ENCODE measurements around the gene MIAT. TPM values are rescaled to one million over a fixed set of nuclear protein-coding genes. Genes with fewer than 3 reads are reported as not detected.
A peak's percentile ranks its signal among the peaks of the same experiment; 100 is the strongest.

Gene MIAT
- total RNA-seq, 1 experiment from 2014 or later: 0.48 TPM

DNA sequence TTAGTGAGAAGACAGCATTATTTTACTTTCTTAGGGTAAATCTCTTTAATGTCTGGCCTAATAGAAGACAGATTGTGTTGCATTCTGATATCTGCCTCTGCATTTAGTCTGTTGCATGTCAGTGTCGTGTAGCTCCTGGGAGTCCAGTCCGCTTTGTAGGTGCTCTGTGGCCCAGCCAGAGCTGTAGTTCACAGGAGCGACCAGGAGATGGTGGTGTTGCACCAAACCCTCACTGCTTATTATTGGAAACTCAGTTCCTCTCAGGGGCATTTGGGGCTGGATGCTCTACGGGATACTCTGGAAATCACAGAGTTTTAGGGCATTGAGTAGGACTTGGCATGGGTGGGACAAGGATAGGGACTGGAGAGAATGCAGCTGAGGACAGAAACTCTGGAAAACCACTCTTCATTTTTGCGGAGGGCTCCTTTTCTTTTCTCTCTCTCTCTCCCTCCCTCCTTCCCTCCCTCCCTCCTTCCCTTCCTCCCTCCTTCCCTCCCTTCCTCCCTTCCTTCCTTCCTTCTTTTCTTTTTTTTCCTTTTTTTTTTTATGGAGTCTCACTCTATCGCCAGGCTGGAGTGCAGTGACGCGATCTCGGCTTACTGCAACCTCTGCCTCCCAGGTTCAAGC lies 21.7 kb downstream of the MIAT start:
- no peaks in the 10 kb centered on the region for H3K27me3 ChIP-seq (ENCODE audit: insufficient read depth, low read depth)
- H3K4me3 ChIP-seq: no peak overlapping the region
- ChIA-PET POLR2A (ENCODE audit: unreplicated experiment) (interaction anchor here (0.6 kb wide), 2 partner anchors 806 to 1003 kb away, joined by 5 to 14 read pairs; no protein-coding TSS in a partner anchor), CTCF (interaction anchor here (0.6 to 0.7 kb wide), 3 partner anchors 312 to 725 kb away, joined by 4 to 21 read pairs (median 4); no protein-coding TSS in a partner anchor)
- no peak overlapping the region for H2AFZ ChIP-seq
- peaks cover 17% of the 10 kb centered on the region for H3K79me2 ChIP-seq (ENCODE audit: low read depth)
- H3K27ac ChIP-seq: no peak overlapping the region
- BruUV-seq (replicated peaks): no TSS peak
- peaks cover 8% of the 10 kb centered on the region for H3K4me1 ChIP-seq (replicated peaks; ENCODE audit: insufficient read depth)
- H3K9me2 ChIP-seq (ENCODE audit: insufficient read depth): no peaks in the 10 kb centered on the region
- intact Hi-C loops (cut with micrococcal nuclease; ENCODE audit: unreplicated experiment): loop anchor here (5.0 kb wide), 1 partner anchor 1328 kb away; no protein-coding TSS in a partner anchor
- peak; percentile 57 to 60 for DNase-seq
- H4K20me1 ChIP-seq (ENCODE audit: insufficient read depth): peaks cover 8% of the 10 kb centered on the region; the same call in 1 of the 2 replicates
- H3K9me3 ChIP-seq (ENCODE audit: insufficient read depth, low read depth): no peaks in the 10 kb centered on the region
- no peak overlapping the region for H3K4me2 ChIP-seq
- no peaks in the 10 kb centered on the region for H3K36me3 ChIP-seq (ENCODE audit: low read depth)
- TF ChIP-seq, protein P1, sequence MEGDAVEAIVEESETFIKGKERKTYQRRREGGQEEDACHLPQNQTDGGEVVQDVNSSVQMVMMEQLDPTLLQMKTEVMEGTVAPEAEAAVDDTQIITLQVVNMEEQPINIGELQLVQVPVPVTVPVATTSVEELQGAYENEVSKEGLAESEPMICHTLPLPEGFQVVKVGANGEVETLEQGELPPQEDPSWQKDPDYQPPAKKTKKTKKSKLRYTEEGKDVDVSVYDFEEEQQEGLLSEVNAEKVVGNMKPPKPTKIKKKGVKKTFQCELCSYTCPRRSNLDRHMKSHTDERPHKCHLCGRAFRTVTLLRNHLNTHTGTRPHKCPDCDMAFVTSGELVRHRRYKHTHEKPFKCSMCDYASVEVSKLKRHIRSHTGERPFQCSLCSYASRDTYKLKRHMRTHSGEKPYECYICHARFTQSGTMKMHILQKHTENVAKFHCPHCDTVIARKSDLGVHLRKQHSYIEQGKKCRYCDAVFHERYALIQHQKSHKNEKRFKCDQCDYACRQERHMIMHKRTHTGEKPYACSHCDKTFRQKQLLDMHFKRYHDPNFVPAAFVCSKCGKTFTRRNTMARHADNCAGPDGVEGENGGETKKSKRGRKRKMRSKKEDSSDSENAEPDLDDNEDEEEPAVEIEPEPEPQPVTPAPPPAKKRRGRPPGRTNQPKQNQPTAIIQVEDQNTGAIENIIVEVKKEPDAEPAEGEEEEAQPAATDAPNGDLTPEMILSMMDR (conservative IDR thresholded peaks at IDR 0.05): peak; percentile 90
- TF ChIP-seq EZH2 (IDR thresholded peaks at IDR 0.05; ENCODE audit: low read depth): no peak
- H3F3A ChIP-seq (ENCODE audit: insufficient read depth, low read depth): peaks cover under 1% of the 10 kb centered on the region; the same call in 1 of the 2 replicates

DNA sequence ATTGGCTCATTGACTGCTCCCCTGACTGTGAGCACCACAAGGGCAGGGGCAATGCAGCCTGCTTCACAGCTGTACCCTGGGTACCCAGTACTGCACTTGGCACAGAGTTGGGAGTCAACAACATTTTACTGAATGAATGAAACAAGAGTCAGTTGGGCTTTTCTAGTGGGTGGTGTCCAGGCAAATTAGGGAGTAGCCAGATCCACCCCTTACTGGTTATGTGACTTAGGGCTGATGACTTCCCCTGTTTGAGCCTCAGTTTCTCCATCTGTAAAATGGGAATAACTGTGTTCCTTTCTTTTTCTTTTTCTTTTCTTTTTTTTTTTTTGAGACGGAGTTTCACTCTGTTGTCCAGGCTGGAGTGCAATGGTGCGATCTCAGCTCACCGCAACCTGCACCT lies 23.1 kb downstream of the MIAT start:
- Histone ChIP-seq H2AFZ (no peak overlapping the region), H3K4me2 (no peak overlapping the region), H3K4me1 (replicated peaks; ENCODE audit: insufficient read depth) (no peaks in the 10 kb centered on the region), H4K20me1 (ENCODE audit: insufficient read depth) (peaks cover 8% of the 10 kb centered on the region; the same call in 1 of the 2 replicates), H3K36me3 (ENCODE audit: low read depth) (no peaks in the 10 kb centered on the region), H3F3A (ENCODE audit: insufficient read depth, low read depth) (no peaks in the 10 kb centered on the region), H3K9me2 (ENCODE audit: insufficient read depth) (no peaks in the 10 kb centered on the region), H3K27ac (no peak overlapping the region), H3K27me3 (ENCODE audit: insufficient read depth, low read depth) (no peaks in the 10 kb centered on the region), H3K4me3 (no peak overlapping the region), H3K79me2 (ENCODE audit: low read depth) (peaks cover 3% of the 10 kb centered on the region; the same call in 1 of the 2 replicates), H3K9me3 (ENCODE audit: insufficient read depth, low read depth) (no peaks in the 10 kb centered on the region)
- TF ChIP-seq, protein P1 (conservative IDR thresholded peaks at IDR 0.05): no peak
- no peak for TF ChIP-seq EZH2 (IDR thresholded peaks at IDR 0.05; ENCODE audit: low read depth)
- intact Hi-C loops (cut with micrococcal nuclease; ENCODE audit: unreplicated experiment): no loop called here
- ChIA-PET POLR2A (ENCODE audit: unreplicated experiment) (no interaction called here), CTCF (no interaction called here)
- no TSS peak for BruUV-seq (replicated peaks)
- DNase-seq: no peak

DNA sequence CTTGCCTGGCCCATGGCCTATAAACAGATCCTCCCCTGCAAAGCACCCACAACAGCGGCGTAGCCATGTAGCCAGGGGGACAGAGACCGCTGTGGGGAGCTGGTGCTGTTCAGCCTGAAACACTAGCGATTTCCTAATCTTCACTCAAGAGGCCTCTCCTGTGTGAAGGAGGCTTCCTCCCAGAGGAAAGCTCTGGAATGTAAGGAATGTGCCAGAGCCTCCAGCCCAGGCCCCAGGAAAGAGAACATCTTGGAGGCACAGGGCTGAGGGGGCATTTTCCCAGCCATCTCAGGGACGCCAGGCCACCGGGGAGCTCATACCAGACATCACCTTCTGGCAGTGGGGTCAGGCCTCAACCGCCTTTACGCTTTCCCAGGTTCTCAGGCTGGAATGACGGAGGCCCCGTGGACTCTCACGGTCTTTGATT lies 24.0 kb downstream of the MIAT start:
- Histone ChIP-seq H4K20me1 (ENCODE audit: insufficient read depth) (peaks cover 8% of the 10 kb centered on the region; the same call in 1 of the 2 replicates), H3K9me2 (ENCODE audit: insufficient read depth) (no peaks in the 10 kb centered on the region), H3K4me1 (replicated peaks; ENCODE audit: insufficient read depth) (no peaks in the 10 kb centered on the region), H3K4me2 (no peak overlapping the region), H3K27ac (no peak overlapping the region), H3K4me3 (no peak overlapping the region), H3K27me3 (ENCODE audit: insufficient read depth, low read depth) (no peaks in the 10 kb centered on the region), H3K9me3 (ENCODE audit: insufficient read depth, low read depth) (no peaks in the 10 kb centered on the region), H2AFZ (no peak overlapping the region), H3K79me2 (ENCODE audit: low read depth) (no peaks in the 10 kb centered on the region), H3K36me3 (ENCODE audit: low read depth) (no peaks in the 10 kb centered on the region), H3F3A (ENCODE audit: insufficient read depth, low read depth) (no peaks in the 10 kb centered on the region)
- ChIA-PET CTCF (no interaction called here), POLR2A (ENCODE audit: unreplicated experiment) (no interaction called here)
- TF ChIP-seq, protein P1 (conservative IDR thresholded peaks at IDR 0.05): no peak
- TF ChIP-seq EZH2 (IDR thresholded peaks at IDR 0.05; ENCODE audit: low read depth): no peak
- intact Hi-C loops (cut with micrococcal nuclease; ENCODE audit: unreplicated experiment): no loop called here
- BruUV-seq (replicated peaks): no TSS peak
- no peak for DNase-seq
